GM12873 (cell line): ENCODE data around the gene KIZ.

Experiments
- CTCF ChIP-seq: IDR thresholded peaks from 2 replicates; pipeline ENCODE4 v1.5.1; 2012; ENCODE audit warnings: low read depth, mild to moderate bottlenecking, moderate library complexity, low read length, control low read depth; ENCODE audit not compliant: insufficient read depth; ENCODE audit errors: missing control alignments

The KIZ gene

GRCh38 chr20:21109144-21109543 is 16.7 kb upstream of the KIZ start:
- no peak for TF ChIP-seq CTCF

GRCh38 chr20:21110811-21111210 is 15.1 kb upstream of the KIZ start:
- no peak for TF ChIP-seq CTCF

GRCh38 chr20:21111416-21111815 is 14.5 kb upstream of the KIZ start:
- no peak for TF ChIP-seq CTCF

GRCh38 chr20:21113697-21114096 is 12.2 kb upstream of the KIZ start:
- TF ChIP-seq CTCF, result no peak

GRCh38 chr20:21114584-21114983 is 11.3 kb upstream of the KIZ start:
- TF ChIP-seq CTCF, result no peak

- TF ChIP-seq CTCF, result no peak
Measured at GRCh38 chr20:21117521-21117920, 8.4 kb upstream of the KIZ start.

- no peak for TF ChIP-seq CTCF
Measured at GRCh38 chr20:21118138-21118537, 7.7 kb upstream of the KIZ start.
